ENCODE data around the gene RNF32.
"Not testable (repeated sequence)": the region's sequence is repeated elsewhere in the genome, so short reads cannot be mapped to it uniquely, and the experiment has no call there.

RNF32 gene

DNA sequence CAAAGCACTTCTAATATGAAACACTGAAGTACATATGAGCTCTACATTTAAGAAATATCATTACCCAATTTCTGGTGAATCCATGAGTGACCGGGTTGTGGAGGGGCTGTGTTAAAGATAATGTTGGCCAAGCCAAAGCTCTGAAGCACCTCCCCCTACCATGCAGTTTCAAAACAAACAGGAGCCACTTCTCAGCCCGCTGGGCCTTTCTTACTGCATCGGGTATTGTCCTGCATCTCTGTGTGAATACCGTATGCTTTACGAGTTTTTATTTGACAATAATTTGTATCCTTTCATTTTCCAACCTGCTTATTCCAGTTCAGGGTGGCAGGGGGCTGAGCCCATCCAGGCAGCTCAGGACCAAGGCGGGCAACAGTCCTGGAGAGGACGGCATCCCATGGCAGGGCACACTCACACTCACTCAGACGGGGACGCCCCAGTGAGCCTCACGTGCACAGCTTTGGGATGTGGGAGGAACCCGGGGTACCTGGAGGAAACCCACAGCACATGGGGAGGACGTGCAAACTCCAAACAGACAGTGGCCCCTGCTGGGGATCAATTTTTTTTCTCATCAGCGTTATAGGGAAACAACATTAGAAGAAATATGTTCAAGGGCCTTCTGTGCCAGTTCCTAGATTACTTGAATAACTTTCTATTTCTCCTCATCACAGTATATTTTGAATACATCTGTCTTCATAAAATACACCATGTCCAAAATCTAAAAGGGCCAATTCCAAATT lies 1.9 kb downstream of the RNF32 start:
- DNase-seq = no peak

- not testable (repeated sequence) for DNase-seq
Observed at GRCh38 chr7:156647330-156647729, 6.8 kb downstream of the RNF32 start.

- DNase-seq = no peak
Observed at GRCh38 chr7:156650042-156650441, 9.5 kb downstream of the RNF32 start.

DNA sequence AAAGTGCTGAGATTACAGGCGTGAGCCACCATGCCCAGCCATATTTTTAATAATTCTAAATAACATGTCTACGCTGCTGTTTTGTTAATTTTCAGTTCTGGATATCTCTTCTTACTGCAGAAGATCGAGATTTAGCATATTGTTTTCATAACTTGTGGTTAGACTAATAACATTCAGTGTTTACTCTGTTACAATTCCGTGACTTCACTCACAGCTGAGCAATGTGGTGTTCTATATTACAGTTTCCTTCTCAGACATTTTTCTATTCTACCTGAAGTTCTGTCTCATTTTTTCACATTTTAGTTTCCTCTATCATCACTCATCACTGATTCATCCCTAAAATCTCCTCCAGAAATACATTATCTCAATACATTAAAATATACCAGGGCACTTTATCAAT lies 10.9 kb downstream of the RNF32 start:
- no peak for DNase-seq

DNA sequence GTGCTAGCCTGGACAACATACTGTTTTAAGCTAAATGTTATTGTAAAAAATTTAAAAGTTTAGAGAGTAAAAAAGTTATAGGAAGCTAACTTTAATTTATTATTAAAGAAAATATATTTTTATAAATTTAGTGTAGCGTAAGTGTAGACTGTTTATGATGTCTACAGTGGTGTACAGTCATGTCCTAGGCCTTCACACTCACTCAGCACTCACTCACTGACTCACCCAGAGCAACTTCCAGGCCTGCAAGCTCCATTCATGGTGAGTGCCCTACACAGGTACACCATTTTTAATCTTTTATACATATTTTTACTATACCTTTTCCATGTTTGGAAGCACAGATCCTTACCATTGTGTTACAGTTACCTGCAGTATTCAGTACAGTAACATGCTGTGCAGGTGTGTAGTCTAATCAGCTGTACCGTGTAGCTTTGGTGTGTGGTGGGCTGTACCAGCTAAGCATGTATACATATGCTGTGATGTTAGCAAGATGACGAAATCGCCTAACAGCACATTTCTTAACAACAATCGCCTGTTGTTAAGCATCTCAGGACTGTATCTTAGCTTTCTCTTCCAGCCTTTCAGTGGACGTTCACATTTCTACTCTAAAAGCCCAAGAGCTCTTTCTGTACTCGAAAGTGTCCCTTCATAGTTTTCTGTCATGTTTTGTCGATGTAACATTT lies 12.5 kb downstream of the RNF32 start:
- DNase-seq = no peak

DNA sequence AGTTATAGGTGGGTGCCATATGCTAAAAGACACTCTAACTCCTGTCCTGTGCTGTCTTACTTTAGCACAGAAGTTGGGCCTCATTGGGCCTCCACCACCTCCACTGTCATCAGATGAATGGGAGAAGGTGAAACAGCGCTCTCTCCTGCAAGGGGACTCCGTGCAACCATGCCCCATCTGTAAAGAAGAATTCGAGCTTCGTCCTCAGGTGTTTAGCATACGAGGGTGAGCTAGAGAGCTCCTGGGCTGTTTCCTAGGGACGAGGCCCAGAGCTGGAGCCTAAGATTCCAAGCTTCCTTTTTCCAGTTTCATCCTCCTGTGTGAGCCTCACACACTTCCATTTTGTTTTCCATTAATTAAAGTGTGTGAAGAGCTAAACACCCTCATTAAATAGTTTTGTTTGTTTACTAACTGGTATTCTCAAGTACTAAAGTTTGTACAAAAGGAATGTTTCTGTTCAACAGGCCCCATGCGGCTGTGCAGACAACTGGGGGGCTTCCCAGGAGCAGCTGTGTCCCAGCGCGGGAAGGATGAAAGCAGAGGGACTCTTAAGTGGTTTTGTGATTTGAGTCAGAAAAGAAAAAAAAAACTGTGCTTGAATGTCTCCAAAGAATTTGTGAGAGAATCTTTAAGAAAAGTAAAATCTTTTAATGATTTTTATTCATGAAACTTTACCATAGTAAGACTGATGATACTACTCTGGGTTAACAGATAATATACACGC lies 14.1 kb downstream of the RNF32 start:
- no peak for DNase-seq

DNA sequence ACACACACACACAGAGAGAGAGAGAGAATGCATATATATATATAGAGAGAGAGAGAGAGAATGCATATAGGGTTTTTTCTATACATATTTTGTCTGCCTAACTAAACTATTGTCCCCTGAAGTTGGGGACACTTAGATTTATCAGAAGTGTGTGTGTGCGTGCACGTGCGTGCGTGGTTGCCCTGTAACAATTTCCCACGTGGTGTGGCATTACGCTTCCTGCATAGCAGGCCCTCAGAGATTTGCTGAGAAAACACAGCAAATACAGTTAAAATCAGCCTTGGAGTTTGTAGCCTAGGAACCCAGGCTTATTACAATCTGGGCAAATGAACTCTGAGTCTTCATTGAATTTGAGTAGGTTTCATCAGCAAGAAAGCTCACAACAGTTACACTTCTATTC lies 14.7 kb downstream of the RNF32 start:
- no peak for DNase-seq

DNA sequence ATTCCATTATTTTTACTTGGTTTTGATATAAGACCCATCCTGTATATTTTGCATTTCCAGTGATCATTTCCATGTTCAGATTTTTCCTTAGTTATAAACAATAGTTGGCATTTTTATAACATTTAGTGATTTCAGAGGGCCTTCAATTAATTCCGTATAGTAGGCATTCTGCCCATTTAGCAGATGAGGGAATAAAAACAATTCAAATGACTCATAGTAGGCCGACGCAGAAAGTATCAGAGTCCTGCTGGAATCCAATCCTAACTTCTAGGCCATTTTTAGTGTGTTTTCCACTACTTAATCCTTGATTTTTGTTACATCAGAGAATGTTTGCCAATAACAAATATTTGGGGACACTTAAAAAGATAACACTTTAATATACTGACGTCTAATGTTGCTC lies 15.4 kb downstream of the RNF32 start:
- DNase-seq = no peak

GRCh38 chr7:156656598-156656997 lies 16.0 kb downstream of the RNF32 start:
- no peak for DNase-seq

DNA sequence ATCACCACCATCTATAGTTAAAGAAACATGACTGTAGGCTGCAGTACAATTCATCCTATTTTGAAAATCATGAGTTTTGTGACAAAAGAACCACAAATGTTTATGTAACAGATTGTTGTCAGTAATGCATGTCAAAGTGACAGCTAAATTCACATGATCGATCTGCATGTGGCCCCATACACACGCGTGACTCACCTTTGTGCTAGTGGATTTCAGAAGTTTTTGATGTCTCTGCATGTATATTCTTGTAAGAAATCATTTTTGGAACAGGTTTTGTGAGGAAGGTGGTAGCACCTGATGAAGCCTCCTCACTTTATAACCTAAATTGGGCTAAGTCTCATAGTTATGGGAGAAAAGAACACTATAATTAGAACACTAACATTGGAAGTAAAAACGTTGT lies 17.1 kb downstream of the RNF32 start:
- DNase-seq = no peak

GRCh38 chr7:156659203-156659602 lies 18.6 kb downstream of the RNF32 start:
- DNase-seq = no peak

GRCh38 chr7:156659961-156660360 lies 19.4 kb downstream of the RNF32 start:
- no peak for DNase-seq

DNA sequence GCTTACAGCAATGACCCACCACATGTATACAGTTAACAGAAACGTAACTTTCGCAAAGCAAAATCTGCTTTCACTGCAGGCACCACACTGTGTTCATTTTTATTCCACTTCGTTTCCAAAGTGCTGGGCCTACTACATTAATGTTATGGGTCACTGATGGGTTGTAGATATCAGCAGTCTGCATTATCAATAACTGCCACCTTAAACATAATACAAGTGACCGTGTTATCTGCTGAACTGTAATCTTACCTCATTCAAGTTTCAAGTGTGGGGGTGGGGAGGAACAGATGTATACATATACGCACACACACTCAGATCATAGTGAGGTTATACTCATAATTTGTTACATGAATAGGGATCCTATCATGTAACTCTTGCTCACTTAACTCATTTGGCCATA lies 21.1 kb downstream of the RNF32 start:
- DNase-seq = no peak

GRCh38 chr7:156662277-156662676 lies 21.7 kb downstream of the RNF32 start:
- no peak for DNase-seq

DNA sequence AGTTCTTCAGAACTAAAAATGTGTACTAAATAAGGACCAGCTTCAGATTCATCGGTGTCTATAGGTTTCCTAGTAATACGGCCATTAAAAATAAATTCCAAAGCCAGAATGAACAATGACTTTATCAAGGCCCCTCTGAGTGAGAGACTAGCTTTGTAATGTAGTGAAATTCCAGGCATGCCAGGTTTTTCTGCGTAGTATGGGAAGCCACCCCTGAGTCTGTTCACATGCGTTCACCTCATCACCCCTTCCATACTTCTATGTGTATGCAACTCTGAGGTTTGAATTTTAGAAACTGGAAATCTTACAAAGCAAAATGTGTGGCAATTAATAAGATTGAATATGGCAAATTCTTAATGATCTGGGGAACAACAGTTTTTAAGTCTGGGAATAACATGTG lies 24.5 kb downstream of the RNF32 start:
- DNase-seq = no peak

DNA sequence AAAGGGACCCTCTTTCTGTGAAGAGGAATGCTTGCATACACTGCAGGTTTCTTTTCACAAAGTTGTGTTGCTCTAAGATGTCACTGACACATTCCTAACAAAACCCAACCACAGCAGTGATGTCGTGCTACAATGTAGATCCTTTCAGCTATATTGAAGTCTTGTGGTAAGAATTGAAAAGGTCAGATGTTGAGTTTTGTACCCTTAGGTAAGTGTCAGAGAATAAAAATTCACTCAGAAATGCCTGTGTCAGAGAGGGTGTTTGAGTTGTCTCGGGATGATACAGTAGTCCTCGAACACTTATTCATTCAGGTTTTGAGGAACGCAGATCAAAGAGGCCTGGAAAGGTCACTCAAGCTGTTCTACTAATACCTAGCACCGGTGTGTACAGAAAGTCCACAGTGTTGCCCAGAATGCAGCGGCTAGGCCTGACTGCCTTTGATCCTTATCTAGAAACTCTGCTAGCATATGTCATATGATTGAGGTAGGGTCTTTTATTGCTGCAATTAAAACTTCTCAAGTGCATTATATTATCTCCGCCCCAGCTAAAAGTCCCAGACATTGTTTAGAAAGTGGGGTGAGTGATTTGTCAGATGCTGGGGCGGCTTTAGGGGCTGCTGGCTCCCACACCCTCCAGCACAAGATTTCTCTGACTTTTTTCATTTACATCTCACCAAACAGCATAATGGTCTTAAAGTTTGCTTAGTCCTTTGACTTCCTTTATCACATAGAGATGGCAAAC lies 26.0 kb downstream of the RNF32 start:
- no peak for DNase-seq

DNA sequence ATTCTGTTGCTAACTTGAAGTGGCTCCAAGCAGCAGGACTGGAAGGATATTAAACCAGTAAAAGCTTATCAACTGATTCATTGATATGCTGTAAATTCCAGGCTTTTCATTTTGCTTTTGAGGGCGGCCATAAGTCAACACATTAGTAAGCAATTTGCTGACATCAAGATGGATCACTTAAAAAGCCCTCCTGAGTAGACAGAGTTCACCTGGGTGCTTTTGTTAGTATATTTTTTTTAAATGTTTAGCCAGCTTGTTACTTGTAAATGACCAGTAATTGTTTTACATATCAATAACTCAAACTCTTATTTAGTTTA lies 26.5 kb downstream of the RNF32 start:
- no peak for DNase-seq

GRCh38 chr7:156668130-156668741 lies 27.7 kb downstream of the RNF32 start:
- no peak for DNase-seq

DNA sequence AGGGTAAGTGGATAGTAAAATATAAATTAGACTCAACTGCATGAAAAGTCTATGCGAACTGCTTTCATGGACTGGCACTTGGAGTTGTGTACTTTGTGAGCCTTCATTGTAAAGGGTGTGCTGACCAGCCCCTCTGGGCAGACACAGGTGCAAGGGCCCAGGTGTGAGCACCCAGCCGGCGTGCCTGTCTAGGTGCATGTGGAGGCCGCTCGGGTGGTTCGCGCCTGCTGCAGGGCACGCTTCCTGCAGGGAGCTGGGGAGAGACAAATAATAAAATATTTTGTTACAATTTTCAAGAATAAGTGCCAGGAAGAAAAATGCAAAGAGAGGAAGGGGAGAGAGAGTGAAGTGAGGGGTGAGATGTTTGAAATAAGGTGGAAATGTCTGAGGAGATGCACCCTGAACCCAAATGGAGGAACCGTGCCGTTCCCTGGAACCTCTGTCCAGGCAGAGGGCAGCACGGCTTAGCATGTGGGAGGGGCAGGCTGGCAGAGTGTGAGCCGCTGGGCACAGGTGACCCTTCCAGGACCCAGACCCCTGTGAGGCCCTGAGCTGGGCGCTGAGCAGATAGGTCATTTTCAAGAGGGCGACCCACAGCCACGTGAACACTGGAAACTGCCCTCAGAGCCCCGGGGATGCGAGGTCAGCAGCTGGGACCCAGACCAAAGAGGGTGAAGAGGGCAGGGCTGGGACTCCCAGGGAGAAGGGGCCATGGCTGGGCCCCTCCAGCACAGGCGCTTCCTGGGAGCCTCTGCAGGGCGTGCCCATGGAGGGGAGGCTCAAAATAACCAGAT lies 28.7 kb downstream of the RNF32 start:
- no peak for DNase-seq

DNA sequence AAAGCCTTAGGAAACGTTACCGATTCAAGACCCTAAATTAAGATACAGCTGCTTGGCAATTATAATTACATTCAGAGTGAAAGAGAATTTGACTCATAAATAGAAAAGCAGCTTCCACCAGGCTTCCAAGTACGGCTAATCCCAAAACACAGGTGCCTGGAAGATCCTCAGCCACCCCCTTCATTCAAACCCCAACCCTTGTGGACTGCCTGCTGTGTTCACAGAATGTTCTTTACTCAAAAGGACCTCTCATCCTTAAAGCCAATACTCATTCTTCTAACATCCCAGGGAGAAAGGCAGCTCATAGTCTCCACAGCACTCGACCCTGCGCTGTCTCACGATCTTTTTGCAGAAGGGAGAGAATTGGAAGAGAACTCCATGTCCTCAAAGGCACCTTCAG lies 32.9 kb downstream of the RNF32 start:
- no peak for DNase-seq

GRCh38 chr7:156673902-156674301 lies 33.3 kb downstream of the RNF32 start:
- DNase-seq = no peak

GRCh38 chr7:156675721-156676120 lies 35.1 kb downstream of the RNF32 start:
- no peak for DNase-seq
